HG03097 (cell line): Measurements from ENCODE around the gene DPH7.
"Not testable (repeated sequence)": the region's sequence is repeated elsewhere in the genome, so short reads cannot be mapped to it uniquely, and the experiment has no call there.

Experiments used
- ATAC-seq: cut with Tn5 transposase; IDR thresholded peaks from one replicate; pipeline ENCODE4 v1.9.1; 2021; ENCODE audit not compliant: unreplicated experiment, low FRiP score

DPH7 gene

DNA sequence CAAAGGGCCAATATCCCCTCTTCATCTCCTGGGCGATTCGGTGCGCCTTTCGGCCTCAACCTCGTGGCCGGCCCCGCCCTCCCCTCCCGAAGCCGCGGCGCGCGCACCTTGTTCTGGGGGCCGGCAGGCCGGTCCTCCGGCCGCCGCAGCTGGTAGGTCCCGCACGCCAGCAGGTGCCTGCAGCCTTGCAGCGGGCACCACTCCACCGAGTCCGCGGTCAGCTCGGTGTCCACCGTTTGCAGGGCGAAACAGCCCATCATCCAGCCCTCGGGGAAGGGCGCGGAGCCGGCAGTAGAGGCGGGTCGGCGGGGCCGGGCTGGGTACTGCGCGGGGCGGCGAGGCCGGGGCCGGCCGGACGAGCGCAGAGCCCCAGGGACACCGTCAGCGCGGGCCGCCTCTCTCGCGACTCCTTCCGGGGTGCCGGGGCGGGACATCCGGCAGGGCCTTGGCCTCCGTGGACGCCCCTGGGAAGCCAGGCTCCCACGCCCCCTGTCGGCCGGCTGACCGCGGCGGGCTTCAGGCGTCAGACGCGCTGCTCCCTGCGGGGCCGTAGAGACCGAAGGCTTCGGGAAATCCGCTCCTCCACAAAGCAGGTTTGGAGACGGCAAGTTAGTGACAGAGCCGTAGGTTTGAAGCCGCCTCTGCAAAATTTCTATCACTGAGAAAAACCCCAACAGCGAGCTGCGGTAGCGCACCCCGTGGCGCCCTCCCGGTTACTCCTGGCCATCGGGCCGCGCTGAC lies at the start of gene DPH7:
DPH7 (minus strand) TSS at position 408 of the 741 bp plus-strand sequence; CDS start at position 260, 148 bp downstream.
- peak; percentile 82 for ATAC-seq

GRCh38 chr9:137627406-137627805 lies 48.7 kb upstream of the DPH7 start:
- ATAC-seq, result not testable (repeated sequence)

GRCh38 chr9:137626464-137626863 lies 47.7 kb upstream of the DPH7 start:
- ATAC-seq, result no peak

DNA sequence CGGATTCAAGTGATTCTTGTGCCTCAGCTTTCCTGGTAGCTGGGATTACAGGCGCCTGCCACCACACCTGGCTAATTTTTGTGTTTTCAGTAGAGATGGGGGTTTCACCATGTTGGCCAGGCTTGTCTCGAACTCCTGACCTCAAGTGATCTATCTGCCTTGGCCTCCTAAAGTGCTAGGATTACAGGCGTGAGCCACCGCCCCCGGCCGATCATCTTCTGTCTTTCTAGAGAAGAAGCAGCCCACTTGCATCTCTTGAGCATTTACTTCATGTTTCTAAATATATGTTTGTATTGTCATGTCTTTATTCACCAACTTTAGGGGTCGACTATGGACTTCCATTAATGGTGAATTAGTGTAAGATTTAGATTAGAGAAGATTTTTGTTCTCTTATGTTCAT lies 43.5 kb upstream of the DPH7 start:
- ATAC-seq, result not testable (repeated sequence)

DNA sequence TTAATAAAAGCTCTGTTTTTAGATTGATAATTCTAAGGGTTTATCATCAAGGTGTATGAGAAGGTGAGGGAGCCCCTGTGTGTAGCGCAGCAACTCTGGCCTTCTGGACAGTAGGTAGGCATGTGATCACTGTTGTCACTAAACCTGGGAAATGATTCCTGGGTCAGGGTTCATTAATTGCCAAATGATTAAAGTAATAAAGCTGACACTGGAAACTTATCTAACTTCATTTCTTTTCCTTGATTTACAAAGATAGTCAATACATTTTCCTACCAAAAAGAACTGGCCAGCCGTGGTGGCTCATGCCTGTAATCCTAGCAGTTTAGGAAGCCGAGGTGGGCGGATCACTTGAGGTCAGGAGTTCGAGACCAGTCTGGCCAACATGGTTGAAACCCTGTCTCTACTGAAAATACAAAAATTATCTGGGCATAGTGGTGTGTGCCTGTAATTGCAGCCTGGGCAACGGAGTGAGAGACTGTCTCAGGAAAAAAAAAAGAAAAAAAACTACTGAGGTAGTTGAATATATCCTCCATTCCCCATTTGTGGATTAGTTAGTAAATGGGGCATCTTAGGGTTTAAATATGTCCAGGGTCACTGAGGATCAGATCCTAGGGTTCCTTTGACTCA lies 42.5 kb upstream of the DPH7 start:
- no peak for ATAC-seq

DNA sequence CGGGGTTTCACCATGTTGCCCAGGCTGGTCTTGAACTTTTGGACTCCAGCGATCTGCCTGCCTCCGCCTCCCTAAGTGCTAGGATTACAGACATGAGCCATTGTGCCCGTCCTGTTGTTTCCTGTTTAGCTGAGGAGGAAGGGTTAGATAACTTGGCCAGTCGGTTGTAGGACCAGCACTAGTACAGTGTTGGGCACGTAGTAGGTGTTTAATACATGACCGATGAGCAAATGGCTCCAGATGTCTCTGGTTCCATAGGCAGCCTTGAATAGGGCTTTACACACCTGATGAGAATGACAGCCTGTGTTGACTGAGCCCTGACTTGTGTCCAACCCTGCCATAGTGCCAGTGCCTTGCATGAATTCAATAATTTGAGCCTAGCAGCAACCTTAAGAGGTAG lies 41.9 kb upstream of the DPH7 start:
- ATAC-seq, result no peak

DNA sequence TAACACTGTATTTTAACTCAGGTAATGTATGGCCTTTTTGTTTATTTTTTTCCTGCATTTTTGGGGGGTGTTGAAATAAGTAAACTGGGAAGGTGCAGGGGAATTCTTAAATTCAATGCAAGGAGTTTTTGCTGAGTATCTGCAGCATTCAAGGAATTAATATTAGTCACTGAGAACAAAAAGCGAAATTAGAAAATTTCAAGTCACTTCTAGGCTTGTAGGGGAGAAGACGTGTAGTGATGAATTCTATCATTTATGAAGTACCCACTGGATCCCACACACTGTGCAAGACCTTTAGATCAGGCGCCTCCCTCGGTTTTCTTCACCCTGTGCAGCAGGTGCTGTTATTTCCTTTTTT lies 41.3 kb upstream of the DPH7 start:
- no peak for ATAC-seq

- peak; percentile 29 for ATAC-seq
Measured at GRCh38 chr9:137619240-137620047, 40.7 kb upstream of the DPH7 start.

DNA sequence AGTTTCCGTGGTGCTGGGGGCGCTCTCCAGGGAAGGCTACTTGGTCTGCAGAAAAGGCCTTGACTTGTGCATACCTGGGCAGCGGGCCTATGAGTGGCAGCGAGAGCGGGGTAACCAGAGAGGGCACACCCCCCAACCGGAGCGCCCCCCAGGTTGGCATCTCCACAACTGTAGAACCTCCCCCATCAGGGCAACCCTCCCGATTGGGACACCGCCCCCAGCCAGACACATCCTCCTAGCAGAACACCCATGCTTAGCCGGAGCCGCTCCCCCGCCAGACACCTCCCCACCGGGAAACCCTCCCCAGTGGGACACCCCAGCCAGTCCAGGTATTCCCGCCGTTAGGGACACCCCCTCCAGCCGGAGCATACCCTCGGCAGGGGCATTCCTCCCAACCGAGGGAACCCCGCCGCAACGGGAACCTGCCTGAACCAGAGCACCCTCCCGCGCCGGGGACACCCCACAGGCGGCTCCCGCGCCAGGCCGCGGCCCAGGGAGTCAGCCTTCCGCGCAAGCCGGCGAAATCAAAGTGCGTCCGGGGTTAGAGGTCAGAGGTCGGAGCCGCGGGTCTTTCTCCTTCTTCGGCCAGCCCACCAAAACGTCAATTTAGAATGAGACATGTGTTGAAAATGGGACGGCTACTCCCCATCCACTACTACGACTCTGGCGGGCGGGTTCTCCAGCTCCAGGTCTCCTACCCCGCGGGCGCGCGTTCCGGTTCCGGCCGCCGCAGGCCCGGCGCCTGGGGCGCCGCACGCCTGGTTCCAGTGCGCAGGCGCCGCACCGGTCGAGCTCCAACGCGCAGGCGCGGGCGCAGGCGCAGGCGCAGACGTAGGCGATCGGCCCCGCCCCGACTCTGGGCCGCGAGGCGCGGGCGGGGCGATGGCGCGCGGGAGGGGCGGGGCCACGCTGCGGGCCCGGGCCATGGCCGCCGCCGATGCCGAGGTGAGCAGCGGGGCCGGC lies 39.7 kb upstream of the DPH7 start, which contains the start of gene EHMT1:
EHMT1 (plus strand) TSS at position 901 of the 963 bp plus-strand sequence; CDS start at position 925, 24 bp downstream.
- peak; percentile 70 for ATAC-seq

DNA sequence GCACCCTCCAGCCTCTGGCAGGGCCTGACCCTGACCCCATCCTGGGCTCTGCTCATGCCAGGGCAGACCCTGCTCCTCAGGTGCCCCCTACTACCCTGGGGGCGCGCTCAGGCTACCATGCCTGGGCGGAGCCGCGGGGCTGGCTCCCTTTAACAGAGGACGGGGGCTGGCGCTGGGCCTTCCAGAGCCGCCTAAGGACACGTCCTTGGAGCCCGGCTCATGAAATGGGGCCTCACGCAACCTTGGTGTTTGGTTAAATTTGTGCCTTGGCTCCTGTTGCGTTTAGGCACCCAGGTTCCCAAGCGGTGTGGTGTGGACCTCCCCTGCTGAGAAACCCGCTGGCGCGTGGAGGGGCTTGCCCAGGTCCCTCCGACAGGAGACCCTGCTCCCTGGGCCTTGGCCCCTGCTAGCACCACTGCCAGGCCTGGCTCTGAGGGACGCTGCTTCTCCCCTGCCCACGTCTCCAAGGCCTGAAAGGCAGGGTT lies 36.7 kb upstream of the DPH7 start:
- ATAC-seq, result no peak

GRCh38 chr9:137614631-137615386 lies 36.1 kb upstream of the DPH7 start:
- no peak for ATAC-seq

- no peak for ATAC-seq
Measured at GRCh38 chr9:137613738-137614523, 35.2 kb upstream of the DPH7 start.

DNA sequence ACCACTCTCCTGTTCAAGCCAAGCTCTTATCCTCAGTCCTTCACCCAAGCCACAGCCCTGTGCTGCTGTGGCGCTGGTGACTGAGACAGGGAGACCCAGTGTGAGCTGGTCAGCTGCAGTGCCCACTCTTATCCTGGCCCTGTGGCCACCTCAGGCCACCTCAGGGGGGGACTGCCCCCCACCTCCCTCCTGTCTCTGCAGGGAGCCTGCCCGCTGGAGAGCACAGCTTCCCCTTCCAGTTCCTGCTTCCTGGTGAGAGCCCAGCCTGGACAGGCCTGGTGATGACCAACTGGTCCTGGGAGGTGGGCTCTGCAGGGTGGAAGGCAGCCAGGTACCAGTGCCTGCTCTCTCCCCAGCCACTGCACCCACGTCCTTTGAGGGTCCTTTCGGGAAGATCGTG lies 34.5 kb upstream of the DPH7 start:
- ATAC-seq, result no peak

DNA sequence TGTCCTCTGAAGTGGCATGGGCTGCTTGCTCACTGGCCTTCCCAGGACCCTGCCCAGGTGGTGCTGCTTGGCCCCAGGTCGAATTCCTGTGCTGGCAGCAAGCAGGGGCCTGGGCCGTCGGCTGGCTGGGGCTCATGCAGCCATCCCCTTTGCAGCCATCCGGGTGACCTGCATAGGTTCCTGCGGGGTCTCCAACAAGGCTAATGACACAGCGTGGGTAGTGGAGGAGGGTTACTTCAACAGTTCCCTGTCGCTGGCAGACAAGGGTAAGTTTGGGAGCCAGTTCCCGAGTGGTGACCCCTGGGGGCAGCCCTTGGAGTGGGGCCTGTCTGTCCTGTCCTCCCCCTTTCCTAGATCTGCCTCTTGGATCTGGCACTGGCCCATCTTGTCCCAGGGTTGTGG lies 34.0 kb upstream of the DPH7 start:
- no peak for ATAC-seq

DNA sequence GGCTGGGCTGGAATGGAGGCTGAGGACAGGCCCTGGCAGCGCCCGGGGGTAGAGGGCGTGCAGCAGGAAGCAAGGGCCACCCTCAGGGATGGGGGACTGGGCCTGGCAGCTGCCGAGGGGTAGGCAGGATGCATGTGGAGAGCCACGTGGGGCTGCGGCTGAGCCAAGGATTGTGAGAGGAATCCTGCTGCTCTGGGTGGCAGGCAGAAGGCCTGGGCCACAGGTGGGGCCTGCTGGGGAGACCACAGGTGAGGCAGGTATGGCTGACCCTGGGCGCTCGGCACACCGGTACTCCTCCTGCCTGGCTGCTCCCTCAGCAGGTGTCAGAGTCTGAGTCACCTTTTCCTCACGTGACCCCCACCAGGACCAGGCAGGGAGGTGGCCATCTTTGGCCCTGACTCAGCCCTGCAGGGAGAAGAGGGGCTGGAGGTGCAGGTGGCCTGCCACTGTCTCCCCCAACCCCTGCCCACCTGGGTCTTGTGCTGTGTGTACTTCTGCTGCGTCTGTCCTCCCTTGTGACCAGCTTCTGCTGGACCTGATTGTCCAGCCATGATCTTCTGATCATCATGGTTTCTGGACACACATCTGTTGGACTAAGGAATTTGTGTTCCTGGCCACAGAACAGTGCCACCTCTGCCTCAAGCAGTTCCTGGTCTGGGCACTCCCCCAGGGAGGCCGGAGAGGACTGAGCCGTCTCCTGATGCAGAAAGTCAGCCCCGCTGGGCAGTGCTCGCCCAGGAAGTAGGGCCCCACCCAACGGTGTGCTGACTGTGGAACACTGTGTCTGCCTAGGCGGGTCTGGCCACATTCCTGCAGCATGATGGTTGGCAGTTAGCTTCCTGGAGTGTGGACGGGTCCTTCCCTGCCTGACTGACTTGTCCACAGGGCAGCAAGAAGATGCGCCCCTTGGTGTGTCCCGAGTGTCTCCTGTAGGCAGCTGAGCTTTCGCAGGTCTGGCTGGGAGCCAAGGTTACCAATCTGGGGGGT lies 33.2 kb upstream of the DPH7 start:
- ATAC-seq, result no peak

GRCh38 chr9:137610944-137611343 lies 32.2 kb upstream of the DPH7 start:
- no peak for ATAC-seq

DNA sequence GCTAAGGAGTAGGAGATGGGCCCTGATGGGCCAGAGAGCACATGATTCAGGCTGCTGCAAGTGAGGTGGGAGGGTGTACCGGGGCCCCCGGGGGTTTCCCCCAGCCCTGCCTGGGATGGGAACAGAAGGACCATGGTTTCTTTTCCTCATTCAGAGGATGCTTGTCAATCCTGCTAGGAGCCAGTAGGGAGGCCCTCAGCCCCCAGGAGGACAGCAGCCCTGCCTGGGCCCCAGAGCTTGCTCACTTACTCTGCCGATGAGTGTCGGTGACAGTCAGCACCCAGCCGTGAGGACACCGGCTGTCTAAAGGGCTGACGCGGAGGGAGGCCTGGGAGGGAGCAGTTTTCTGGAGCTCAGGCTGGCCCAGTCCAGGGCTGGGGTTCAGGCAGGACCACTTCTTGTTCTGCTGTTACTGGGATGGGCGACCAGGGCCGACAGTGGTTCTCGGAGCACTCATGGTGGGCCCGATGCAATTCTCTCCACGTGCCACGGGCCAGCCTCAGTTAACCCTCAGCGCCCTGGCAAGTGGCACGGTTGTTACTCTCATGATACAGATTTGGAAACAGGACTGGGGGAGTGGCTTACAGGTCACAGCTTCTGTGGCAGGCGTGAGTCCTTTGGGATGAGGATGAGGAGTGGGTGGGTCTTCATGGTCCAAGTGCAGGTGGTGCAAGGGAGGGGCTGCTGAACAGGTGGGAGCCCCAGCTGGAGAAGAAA lies 28.6 kb upstream of the DPH7 start:
- ATAC-seq, result no peak
